ENCODE measurements around the gene NDUFB6. TPM values are rescaled to one million over a fixed set of nuclear protein-coding genes. Genes with fewer than 3 reads are reported as not detected.

Gene NDUFB6
- total RNA-seq, 1 experiment from 2014 or later = 56.0 TPM

DNA sequence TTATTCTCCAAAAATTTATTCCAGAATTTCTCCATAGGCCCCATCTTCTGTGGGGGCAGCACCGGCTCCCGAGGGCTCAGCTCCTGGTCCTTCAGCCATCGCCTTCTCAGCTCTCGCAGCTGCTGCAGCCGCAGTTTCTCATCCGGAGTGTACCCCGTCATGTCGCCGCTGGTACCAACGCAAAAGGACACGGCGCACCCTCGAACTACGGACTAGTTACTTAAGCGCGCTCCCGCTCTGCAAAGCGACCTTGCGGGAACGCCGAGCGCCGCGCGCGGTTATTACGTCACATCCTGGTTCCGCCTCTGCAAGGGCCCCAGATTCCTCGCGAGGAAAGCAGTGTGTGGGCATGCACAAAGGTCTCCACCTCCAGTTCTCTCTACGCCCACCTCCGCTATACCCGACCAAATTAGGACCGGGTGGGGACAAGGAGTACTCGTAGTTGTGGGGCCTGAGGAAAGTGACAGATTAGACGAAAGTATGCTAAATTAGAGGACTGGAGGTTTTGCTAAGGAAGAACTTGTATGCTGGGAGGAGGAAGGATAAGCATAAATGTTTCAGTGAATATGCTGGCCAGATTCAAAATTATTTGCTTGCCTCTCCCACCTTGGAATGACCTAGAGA is at the start of gene NDUFB6 (continued):
- TF ChIP-seq ZBTB21 (CRISPR knock-in tag; IDR thresholded peaks at IDR 0.05; ENCODE audit: borderline replicate concordance) (peak; percentile 66; the same call in 1 of the 2 replicates), CREB1 (CRISPR knock-in tag; IDR thresholded peaks at IDR 0.05) (peak; percentile 88), TP53 (CRISPR knock-in tag; IDR thresholded peaks at IDR 0.05) (0 out of 2 replicates have a peak, but pooled peaks have one; percentile 44), ETV6 (CRISPR knock-in tag; IDR thresholded peaks at IDR 0.05) (peak; percentile 62; the same call in 1 of the 2 replicates), TCF7 (CRISPR knock-in tag; IDR thresholded peaks at IDR 0.05; ENCODE audit: low read depth) (no peak), CBFB (CRISPR knock-in tag; IDR thresholded peaks at IDR 0.05; ENCODE audit: low read depth) (peak; percentile 89; the same call in 1 of the 2 replicates), GABPB1 (CRISPR knock-in tag; IDR thresholded peaks at IDR 0.05) (peak; percentile 64; the same call in 1 of the 2 replicates), CREM (CRISPR knock-in tag; IDR thresholded peaks at IDR 0.05) (peak; percentile 98), SMAD3 (CRISPR knock-in tag; IDR thresholded peaks at IDR 0.05; ENCODE audit: borderline replicate concordance) (peak; percentile 81), ZNF263 (CRISPR knock-in tag; IDR thresholded peaks at IDR 0.05; ENCODE audit: low read depth) (no peak)
- TF ChIP-seq, protein P1, sequence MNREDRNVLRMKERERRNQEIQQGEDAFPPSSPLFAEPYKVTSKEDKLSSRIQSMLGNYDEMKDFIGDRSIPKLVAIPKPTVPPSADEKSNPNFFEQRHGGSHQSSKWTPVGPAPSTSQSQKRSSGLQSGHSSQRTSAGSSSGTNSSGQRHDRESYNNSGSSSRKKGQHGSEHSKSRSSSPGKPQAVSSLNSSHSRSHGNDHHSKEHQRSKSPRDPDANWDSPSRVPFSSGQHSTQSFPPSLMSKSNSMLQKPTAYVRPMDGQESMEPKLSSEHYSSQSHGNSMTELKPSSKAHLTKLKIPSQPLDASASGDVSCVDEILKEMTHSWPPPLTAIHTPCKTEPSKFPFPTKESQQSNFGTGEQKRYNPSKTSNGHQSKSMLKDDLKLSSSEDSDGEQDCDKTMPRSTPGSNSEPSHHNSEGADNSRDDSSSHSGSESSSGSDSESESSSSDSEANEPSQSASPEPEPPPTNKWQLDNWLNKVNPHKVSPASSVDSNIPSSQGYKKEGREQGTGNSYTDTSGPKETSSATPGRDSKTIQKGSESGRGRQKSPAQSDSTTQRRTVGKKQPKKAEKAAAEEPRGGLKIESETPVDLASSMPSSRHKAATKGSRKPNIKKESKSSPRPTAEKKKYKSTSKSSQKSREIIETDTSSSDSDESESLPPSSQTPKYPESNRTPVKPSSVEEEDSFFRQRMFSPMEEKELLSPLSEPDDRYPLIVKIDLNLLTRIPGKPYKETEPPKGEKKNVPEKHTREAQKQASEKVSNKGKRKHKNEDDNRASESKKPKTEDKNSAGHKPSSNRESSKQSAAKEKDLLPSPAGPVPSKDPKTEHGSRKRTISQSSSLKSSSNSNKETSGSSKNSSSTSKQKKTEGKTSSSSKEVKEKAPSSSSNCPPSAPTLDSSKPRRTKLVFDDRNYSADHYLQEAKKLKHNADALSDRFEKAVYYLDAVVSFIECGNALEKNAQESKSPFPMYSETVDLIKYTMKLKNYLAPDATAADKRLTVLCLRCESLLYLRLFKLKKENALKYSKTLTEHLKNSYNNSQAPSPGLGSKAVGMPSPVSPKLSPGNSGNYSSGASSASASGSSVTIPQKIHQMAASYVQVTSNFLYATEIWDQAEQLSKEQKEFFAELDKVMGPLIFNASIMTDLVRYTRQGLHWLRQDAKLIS (CRISPR knock-in tag; IDR thresholded peaks at IDR 0.05; ENCODE audit: borderline replicate concordance) = 0 out of 2 replicates have a peak, but pooled peaks have one; percentile 71
- TF ChIP-seq, protein P2, sequence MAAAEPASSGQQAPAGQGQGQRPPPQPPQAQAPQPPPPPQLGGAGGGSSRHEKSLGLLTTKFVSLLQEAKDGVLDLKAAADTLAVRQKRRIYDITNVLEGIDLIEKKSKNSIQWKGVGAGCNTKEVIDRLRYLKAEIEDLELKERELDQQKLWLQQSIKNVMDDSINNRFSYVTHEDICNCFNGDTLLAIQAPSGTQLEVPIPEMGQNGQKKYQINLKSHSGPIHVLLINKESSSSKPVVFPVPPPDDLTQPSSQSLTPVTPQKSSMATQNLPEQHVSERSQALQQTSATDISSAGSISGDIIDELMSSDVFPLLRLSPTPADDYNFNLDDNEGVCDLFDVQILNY (CRISPR knock-in tag; IDR thresholded peaks at IDR 0.05) = 0 out of 2 replicates have a peak, but pooled peaks have one; percentile 70

DNA sequence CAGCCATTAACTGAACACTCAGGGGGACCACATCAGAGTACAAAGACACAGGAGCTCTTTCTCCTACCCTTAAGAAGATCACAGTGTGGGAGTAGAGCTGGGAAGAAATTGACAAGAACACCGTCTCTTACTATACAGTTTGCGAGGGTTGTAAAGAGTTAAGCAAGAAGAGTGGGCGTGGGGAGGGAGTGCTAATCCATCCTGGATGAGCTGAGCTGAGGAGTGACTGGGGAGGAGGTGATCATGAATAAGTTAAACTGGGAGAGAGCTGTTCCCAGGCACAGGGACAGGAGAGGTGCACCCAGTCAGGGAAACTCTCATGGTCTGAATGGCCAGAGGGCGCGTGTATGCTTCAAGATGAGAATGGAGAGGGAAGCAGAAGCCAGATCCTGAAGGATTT is 45.3 kb upstream of the NDUFB6 start:
- no peaks in the 10 kb centered on the region for H3K4me1 Mint-ChIP-seq
- no peaks in the 10 kb centered on the region; the same call in 1 of the 2 replicates for H3K27me3 Mint-ChIP-seq (ENCODE audit: low read depth)
- ATAC-seq (no peak), DNase-seq (ENCODE audit: low spot score) (no peak)
- CTCF ChIA-PET = no interaction called here
- no peak for TF ChIP-seq STAT6 (CRISPR knock-in tag; conservative IDR thresholded peaks at IDR 0.05; ENCODE audit: low read depth)
- TF ChIP-seq, protein P3, sequence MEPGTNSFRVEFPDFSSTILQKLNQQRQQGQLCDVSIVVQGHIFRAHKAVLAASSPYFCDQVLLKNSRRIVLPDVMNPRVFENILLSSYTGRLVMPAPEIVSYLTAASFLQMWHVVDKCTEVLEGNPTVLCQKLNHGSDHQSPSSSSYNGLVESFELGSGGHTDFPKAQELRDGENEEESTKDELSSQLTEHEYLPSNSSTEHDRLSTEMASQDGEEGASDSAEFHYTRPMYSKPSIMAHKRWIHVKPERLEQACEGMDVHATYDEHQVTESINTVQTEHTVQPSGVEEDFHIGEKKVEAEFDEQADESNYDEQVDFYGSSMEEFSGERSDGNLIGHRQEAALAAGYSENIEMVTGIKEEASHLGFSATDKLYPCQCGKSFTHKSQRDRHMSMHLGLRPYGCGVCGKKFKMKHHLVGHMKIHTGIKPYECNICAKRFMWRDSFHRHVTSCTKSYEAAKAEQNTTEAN (CRISPR knock-in tag; IDR thresholded peaks at IDR 0.05) = no peak
- TF ChIP-seq, protein P4, sequence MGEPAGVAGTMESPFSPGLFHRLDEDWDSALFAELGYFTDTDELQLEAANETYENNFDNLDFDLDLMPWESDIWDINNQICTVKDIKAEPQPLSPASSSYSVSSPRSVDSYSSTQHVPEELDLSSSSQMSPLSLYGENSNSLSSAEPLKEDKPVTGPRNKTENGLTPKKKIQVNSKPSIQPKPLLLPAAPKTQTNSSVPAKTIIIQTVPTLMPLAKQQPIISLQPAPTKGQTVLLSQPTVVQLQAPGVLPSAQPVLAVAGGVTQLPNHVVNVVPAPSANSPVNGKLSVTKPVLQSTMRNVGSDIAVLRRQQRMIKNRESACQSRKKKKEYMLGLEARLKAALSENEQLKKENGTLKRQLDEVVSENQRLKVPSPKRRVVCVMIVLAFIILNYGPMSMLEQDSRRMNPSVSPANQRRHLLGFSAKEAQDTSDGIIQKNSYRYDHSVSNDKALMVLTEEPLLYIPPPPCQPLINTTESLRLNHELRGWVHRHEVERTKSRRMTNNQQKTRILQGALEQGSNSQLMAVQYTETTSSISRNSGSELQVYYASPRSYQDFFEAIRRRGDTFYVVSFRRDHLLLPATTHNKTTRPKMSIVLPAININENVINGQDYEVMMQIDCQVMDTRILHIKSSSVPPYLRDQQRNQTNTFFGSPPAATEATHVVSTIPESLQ (CRISPR knock-in tag; IDR thresholded peaks at IDR 0.05) = no peak
- no peaks in the 10 kb centered on the region for H3K9me3 Mint-ChIP-seq
- no peak overlapping the region for H3K4me3 Mint-ChIP-seq
- POLR2A ChIA-PET = interaction anchor here (0.6 kb wide), 1 partner anchor 41 kb away, joined by 3 read pairs; no protein-coding TSS in a partner anchor
- no peaks in the 10 kb centered on the region for H3K36me3 Mint-ChIP-seq
- no peak overlapping the region for H3K27ac Mint-ChIP-seq

All from WTC11 (cell line).